A549 (cell line): Measurements from ENCODE around the gene PPP3CB. TPM values are rescaled to one million over a fixed set of nuclear protein-coding genes. Genes with fewer than 3 reads are reported as not detected.

ENCODE experiments used
- ATAC-seq, 2 experiments: fragments of 200-7000 bp in 1 of 2; fragments of >200 bp in 1 of 2; cut with Nextera tagmentation in 1 of 2; cut with Tn5 transposase in 1 of 2; 3 replicates each; pipeline versions ENCODE4 v1.8.0 to v1.9.1; 2018 to 2020; ENCODE audit warnings: mild to moderate bottlenecking in 1 of 2, moderate library complexity in 1 of 2
- CTCF ChIA-PET: fragments of 300-600 bp; sonication (Branson Sonifier 250); formaldehyde crosslinking; extraction: SDS; loops from one replicate; lab custom pipeline; 2021; ENCODE audit warnings: antibody characterized with exemption, inconsistent platforms; lab: Yijun Ruan, JAX
- POLR2A ChIA-PET: fragments of 350-600 bp; formaldehyde crosslinking; extraction: SDS; loops from one replicate; lab custom pipeline; 2021; ENCODE audit warnings: antibody characterized with exemption, inconsistent platforms; lab: Yijun Ruan, JAX
- DNase-seq, 2 experiments: peaks; one replicate each; pipeline versions ENCODE4 v3.0.0 to v3.0.0-alpha.2; 2011 to 2016; ENCODE audit warnings: low read depth in 1 of 2, low spot score in 1 of 2
- FAIRE-seq: peaks from 2 replicates; lab custom pipeline; 2011; peaks lifted over from hg19 to GRCh38; lab: Jason Lieb, UNC
- H3K27ac ChIP-seq, 2 experiments: fragments of >200 bp; sonication (Bioruptor Twin); formaldehyde crosslinking; 3 replicates each; pipeline ENCODE4 v1.5.1; 2016 to 2017
- H3K4me1 ChIP-seq: fragments of >200 bp; sonication (Bioruptor Twin); formaldehyde crosslinking; 3 replicates; pipeline ENCODE4 v1.6.1; 2016
- H3K4me2 ChIP-seq: fragments of >200 bp; sonication (Bioruptor Twin); formaldehyde crosslinking; 3 replicates; pipeline ENCODE4 v1.6.1; 2016
- H3K4me3 ChIP-seq: fragments of >200 bp; sonication (Bioruptor Twin); formaldehyde crosslinking; 3 replicates; pipeline ENCODE4 v1.5.1; 2016
- H3K9me3 ChIP-seq: fragments of >200 bp; sonication (Bioruptor Twin); formaldehyde crosslinking; 3 replicates; pipeline ENCODE4 v1.6.1; 2016
- CEBPB ChIP-seq, 2 experiments: fragments of >200 bp in 1 of 2; sonication (Bioruptor Twin) in 1 of 2; formaldehyde crosslinking in 1 of 2; IDR thresholded peaks; 2 replicates each; pipeline ENCODE4 v1.6.1; 2012 to 2016
- CHD2 ChIP-seq: fragments of 150-350 bp; IDR thresholded peaks from 2 replicates; pipeline ENCODE4 v1.6.1; 2014; ENCODE audit warnings: low read length; ENCODE audit not compliant: partially characterized antibody
- E2F6 ChIP-seq: IDR thresholded peaks from 2 replicates; pipeline ENCODE4 v1.6.1; 2012; ENCODE audit warnings: low read depth, borderline replicate concordance
- EHF ChIP-seq: fragments of 250-450 bp; sonication (Bioruptor Pico); IDR thresholded peaks from 2 replicates; pipeline ENCODE4 v1.5.0; 2020; ENCODE audit warnings: mild to moderate bottlenecking
- EHMT2 ChIP-seq: fragments of 200-600 bp; sonication (generic); IDR thresholded peaks from 2 replicates; pipeline ENCODE4 v1.6.1; 2016; ENCODE audit warnings: antibody characterized with exemption, low read depth, mild to moderate bottlenecking, moderate library complexity
- ELK1 ChIP-seq: fragments of 150-350 bp; IDR thresholded peaks from 2 replicates; pipeline ENCODE4 v1.6.1; 2014; ENCODE audit warnings: low read depth, mild to moderate bottlenecking, low read length
- FOSB ChIP-seq: fragments of 250-450 bp; sonication (Bioruptor Pico); IDR thresholded peaks from 2 replicates; pipeline ENCODE4 v1.5.0; 2020; ENCODE audit warnings: mild to moderate bottlenecking, moderate library complexity
- HES2 ChIP-seq: fragments of >200 bp; sonication (Bioruptor Twin); formaldehyde crosslinking; IDR thresholded peaks from 2 replicates; pipeline ENCODE4 v1.6.1; 2016
- HEYL ChIP-seq: fragments of 250-450 bp; sonication (Bioruptor Pico); IDR thresholded peaks from 2 replicates; pipeline ENCODE4 v1.8.0; 2021; ENCODE audit warnings: mild to moderate bottlenecking, moderate library complexity
- HOXA7 ChIP-seq: fragments of 250-450 bp; sonication (Bioruptor Pico); IDR thresholded peaks from 2 replicates; pipeline ENCODE4 v1.5.0; 2020; ENCODE audit warnings: mild to moderate bottlenecking, moderate library complexity
- KDM5A ChIP-seq: fragments of 200-600 bp; sonication (generic); IDR thresholded peaks from 2 replicates; pipeline ENCODE4 v1.6.1; 2016; ENCODE audit warnings: antibody characterized with exemption, mild to moderate bottlenecking
- MAFK ChIP-seq: fragments of 450-650 bp; IDR thresholded peaks from 2 replicates; pipeline ENCODE4 v1.6.1; 2014; ENCODE audit not compliant: partially characterized antibody
- MYC ChIP-seq: IDR thresholded peaks from 2 replicates; pipeline ENCODE4 v1.6.1; 2012; ENCODE audit warnings: mild to moderate bottlenecking, inconsistent platforms, low read length, improper control_type of control experiment, borderline replicate concordance
- NR3C1 ChIP-seq: fragments of >200 bp; sonication (Bioruptor Twin); formaldehyde crosslinking; IDR thresholded peaks from 3 replicates; pipeline ENCODE4 v1.6.1; 2017
- PBX3 ChIP-seq: IDR thresholded peaks from 2 replicates; pipeline ENCODE4 v1.6.1; 2012
- POLR2AphosphoS2 ChIP-seq: conservative IDR thresholded peaks from 2 replicates; pipeline ENCODE4 v1.6.1; 2012; ENCODE audit warnings: low read length, improper control_type of control experiment, inconsistent platforms
- RCOR1 ChIP-seq: fragments of 150-350 bp; IDR thresholded peaks from 2 replicates; pipeline ENCODE4 v1.6.1; 2014; ENCODE audit warnings: antibody characterized with exemption, low read length, low read depth
- REST ChIP-seq: fragments of 200-600 bp; sonication (generic); IDR thresholded peaks from 2 replicates; pipeline ENCODE4 v1.6.1; 2016; ENCODE audit warnings: antibody characterized with exemption, mild to moderate bottlenecking, moderate library complexity
- RFX5 ChIP-seq: fragments of 450-650 bp; IDR thresholded peaks from 2 replicates; pipeline ENCODE4 v1.7.1; 2014; ENCODE audit warnings: antibody characterized with exemption, mild to moderate bottlenecking, moderate library complexity
- RNF2 ChIP-seq: fragments of 200-600 bp; sonication (generic); IDR thresholded peaks from 2 replicates; pipeline ENCODE4 v1.6.1; 2016; ENCODE audit warnings: low read depth, mild to moderate bottlenecking, antibody characterized with exemption, moderate library complexity, borderline replicate concordance
- TFCP2L1 ChIP-seq: fragments of 250-450 bp; sonication (Bioruptor Pico); IDR thresholded peaks from 2 replicates; pipeline ENCODE4 v1.5.0; 2021; ENCODE audit warnings: mild to moderate bottlenecking
- USF2 ChIP-seq: fragments of 450-650 bp; IDR thresholded peaks from 2 replicates; pipeline ENCODE4 v1.6.1; 2014; ENCODE audit warnings: antibody characterized with exemption
- ZFP36 ChIP-seq: fragments of 450-650 bp; IDR thresholded peaks from 2 replicates; pipeline ENCODE4 v1.6.1; 2014; ENCODE audit warnings: borderline replicate concordance; ENCODE audit not compliant: partially characterized antibody
- ZSCAN20 ChIP-seq: fragments of 250-450 bp; sonication (Bioruptor Pico); IDR thresholded peaks from 2 replicates; pipeline ENCODE4 v1.8.0; 2022; ENCODE audit warnings: mild to moderate bottlenecking, moderate library complexity
- WGBS: methylation state at CpG from one replicate; pipeline ENCODE4 v1.1.6; 2017; ENCODE audit errors: missing lambda C conversion rate; 5-methylcytosine and 5-hydroxymethylcytosine counted together
- polyA plus RNA-seq, 4 experiments: library from polyadenylated mRNA; depleted of rRNA in 3 of 4; stranded (reverse); fragments of >200 nt; fragmentation: RNase III in 1 of 4; extraction: RNeasy Plus Mini Kit Qiagen cat#74134 plus additional on column Dnase treatment in 1 of 4; gene quantifications; 2 replicates in 3 of 4; 3 replicates in 1 of 4; pipeline ENCODE4 v1.2.3, GENCODE V29; 2011 to 2017

Gene PPP3CB
- polyA plus RNA-seq, 2 of the 4 experiments (the other 2 are of a cell fraction), result 20.8 to 25.4 TPM

- POLR2A ChIA-PET, result no interaction called here
- TF ChIP-seq HEYL (CRISPR knock-in tag) (no peak), E2F6 (no peak)
- H3K4me3 ChIP-seq, result no peak overlapping the region
- H3K27ac ChIP-seq, result no peak overlapping the region
- DNase-seq (no peak), FAIRE-seq (peak; percentile 51), ATAC-seq (no peak)
- no peaks in the 10 kb centered on the region for H3K4me1 ChIP-seq
- CTCF ChIA-PET, result interaction anchor here (1.0 kb wide), 1 partner anchor 11 kb away, joined by 3 read pairs; no protein-coding TSS in a partner anchor
- no peaks in the 10 kb centered on the region for H3K9me3 ChIP-seq
- H3K4me2 ChIP-seq, result no peak overlapping the region
Observed at GRCh38 chr10:73469579-73469978, 26.2 kb downstream of the PPP3CB start.

GRCh38 chr10:73467206-73467605, 28.6 kb downstream of the PPP3CB start:
- no peak overlapping the region for H3K27ac ChIP-seq
- no peak for ATAC-seq
- no peak for FAIRE-seq

DNA sequence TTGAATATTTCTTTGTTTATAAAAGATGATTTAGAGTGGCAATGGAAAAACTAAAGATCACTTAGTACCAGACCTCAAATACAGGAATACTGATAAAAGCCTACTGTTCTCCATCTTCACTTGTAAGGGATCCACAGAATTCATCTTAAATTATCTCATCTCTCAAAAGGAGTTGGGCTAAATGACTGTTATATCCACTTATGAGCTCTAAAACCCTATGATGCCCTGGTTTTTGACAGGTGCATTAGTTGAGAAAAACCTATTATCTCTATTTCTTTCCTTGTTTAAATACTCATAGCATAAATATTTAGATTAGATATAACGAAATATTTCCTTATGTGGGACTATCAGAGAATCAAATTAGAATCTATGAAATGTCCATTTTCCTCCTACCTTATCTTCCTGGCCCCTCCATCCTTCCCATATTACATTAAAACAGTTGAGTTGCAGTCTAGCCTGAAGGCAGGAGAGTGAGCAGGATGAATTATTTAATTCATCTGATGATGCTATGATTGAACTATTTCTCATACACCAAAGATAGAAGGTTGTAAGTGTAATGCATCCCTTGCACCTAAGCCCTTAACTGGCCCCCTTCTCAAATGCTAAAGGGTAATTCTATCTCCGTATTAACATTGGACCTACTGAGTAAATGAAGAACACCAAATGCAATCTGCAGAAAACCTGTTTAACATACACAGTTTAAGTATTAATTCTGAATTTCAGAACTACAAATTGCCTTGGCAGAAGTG, 29.7 kb downstream of the PPP3CB start:
- CTCF ChIA-PET, result interaction anchor here (0.6 to 0.7 kb wide), 2 partner anchors 12 to 34 kb away, joined by 3 read pairs; no protein-coding TSS in a partner anchor
- 91% methylated on average over 2 of the region's 2 CpGs for WGBS
- DNase-seq (no peak), FAIRE-seq (no peak), ATAC-seq (no peak)
- no peak overlapping the region for H3K4me2 ChIP-seq
- no peaks in the 10 kb centered on the region for H3K9me3 ChIP-seq
- H3K4me3 ChIP-seq, result no peak overlapping the region
- H3K4me1 ChIP-seq, result no peaks in the 10 kb centered on the region
- POLR2A ChIA-PET, result no interaction called here
- H3K27ac ChIP-seq, result no peak overlapping the region
- no peak for TF ChIP-seq CHD2
- no peak for TF ChIP-seq FOSB (CRISPR knock-in tag)
- TF ChIP-seq RFX5, result no peak
- no peak for TF ChIP-seq POLR2AphosphoS2
- no peak for TF ChIP-seq REST
- no peak for TF ChIP-seq HOXA7 (CRISPR knock-in tag)
- TF ChIP-seq PBX3, result no peak
- TF ChIP-seq NR3C1, result no peak
- TF ChIP-seq ZSCAN20 (CRISPR knock-in tag), result no peak

More at GRCh38 chr10:73467206-73467605, 28.6 kb downstream of the PPP3CB start:
- H3K4me3 ChIP-seq, result no peak overlapping the region
- no peak for TF ChIP-seq EHF (CRISPR knock-in tag)
- TF ChIP-seq CEBPB (IDR thresholded peaks at IDR 0.05), result no peak
- no peak for TF ChIP-seq ELK1
- TF ChIP-seq KDM5A, result no peak
- TF ChIP-seq E2F6, result no peak
- no peak for TF ChIP-seq MYC
- TF ChIP-seq MAFK, result no peak
- TF ChIP-seq EHMT2, result no peak
- TF ChIP-seq USF2, result no peak
- TF ChIP-seq HES2, result no peak
- no peak for TF ChIP-seq TFCP2L1 (CRISPR knock-in tag)
- no peak for TF ChIP-seq RNF2
- TF ChIP-seq RCOR1, result no peak
- TF ChIP-seq ZFP36, result no peak
- ChIA-PET CTCF (interaction anchor here (0.7 kb wide), 2 partner anchors 10 to 35 kb away, joined by 3 read pairs; no protein-coding TSS in a partner anchor), POLR2A (no interaction called here)
- no peaks in the 10 kb centered on the region for H3K9me3 ChIP-seq
- DNase-seq, result no peak
- no peaks in the 10 kb centered on the region for H3K4me1 ChIP-seq
- H3K4me2 ChIP-seq, result no peak overlapping the region
- 90% methylated on average over 2 of the region's 2 CpGs for WGBS
